H9 (cell line): ENCODE measurements around the gene ZNF521. TPM values are rescaled to one million over a fixed set of nuclear protein-coding genes. Genes with fewer than 3 reads are reported as not detected.

Experiments
- DNase-seq: peaks from one replicate; pipeline ENCODE4 v3.0.0-alpha.2; 2017
- H2AFZ ChIP-seq: one replicate; pipeline ENCODE4 v1.6.1; 2013; ENCODE audit warnings: mild to moderate bottlenecking, low read length, control low read depth, moderate library complexity
- H2AK5ac ChIP-seq: 2 replicates; pipeline ENCODE4 v1.6.1; 2013; ENCODE audit warnings: low read length, control low read depth, mixed read lengths; ENCODE audit not compliant: insufficient read length
- H2BK120ac ChIP-seq: one replicate; pipeline ENCODE4 v1.6.1; 2013; ENCODE audit warnings: low read depth, mild to moderate bottlenecking, low read length, control low read depth, inconsistent platforms; ENCODE audit not compliant: poor library complexity, severe bottlenecking
- H2BK12ac ChIP-seq: 2 replicates; pipeline ENCODE4 v1.6.1; 2013; ENCODE audit warnings: low read length, control low read depth, mixed read lengths, low read depth; ENCODE audit not compliant: insufficient read length
- H2BK15ac ChIP-seq: 2 replicates; pipeline ENCODE4 v1.6.1; 2013; ENCODE audit warnings: low read depth, low read length, control low read depth
- H2BK20ac ChIP-seq: one replicate; pipeline ENCODE4 v1.6.1; 2013; ENCODE audit warnings: low read depth, mild to moderate bottlenecking, low read length, control low read depth, inconsistent platforms; ENCODE audit not compliant: poor library complexity, severe bottlenecking
- H2BK5ac ChIP-seq: 2 replicates; pipeline ENCODE4 v1.6.1; 2013; ENCODE audit warnings: low read length, control low read depth, mixed read lengths; ENCODE audit not compliant: insufficient read length
- H3K14ac ChIP-seq: 2 replicates; pipeline ENCODE4 v1.6.1; 2013; ENCODE audit warnings: low read length, control low read depth; ENCODE audit not compliant: insufficient read depth
- H3K18ac ChIP-seq: 2 replicates; pipeline ENCODE4 v1.6.1; 2013; ENCODE audit warnings: low read depth, mild to moderate bottlenecking, mixed read lengths, low read length, control low read depth; ENCODE audit not compliant: insufficient read length
- H3K23ac ChIP-seq: 2 replicates; pipeline ENCODE4 v1.6.1; 2013; ENCODE audit warnings: low read length, control low read depth, mixed read lengths, low read depth; ENCODE audit not compliant: insufficient read length
- H3K23me2 ChIP-seq: 2 replicates; pipeline ENCODE4 v1.6.1; 2013; ENCODE audit warnings: low read depth, mild to moderate bottlenecking, mixed read lengths, low read length, control low read depth; ENCODE audit not compliant: insufficient read length, poor library complexity, severe bottlenecking
- H3K27ac ChIP-seq: 2 replicates; pipeline ENCODE4 v1.5.1; 2013; ENCODE audit warnings: low read length, control low read depth, mixed read lengths, low read depth; ENCODE audit not compliant: insufficient read length
- H3K27me3 ChIP-seq: 2 replicates; pipeline ENCODE4 v1.6.1; 2013; ENCODE audit warnings: low read length, control low read depth, inconsistent platforms; ENCODE audit not compliant: insufficient read depth
- H3K4ac ChIP-seq: 2 replicates; pipeline ENCODE4 v1.6.1; 2013; ENCODE audit warnings: low read depth, mild to moderate bottlenecking, control low read depth, inconsistent platforms, low read length, moderate library complexity
- H3K4me1 ChIP-seq: 2 replicates; pipeline ENCODE4 v1.6.1; 2013; ENCODE audit warnings: low read length, control low read depth, inconsistent platforms; ENCODE audit not compliant: insufficient read depth
- H3K4me2 ChIP-seq: 2 replicates; pipeline ENCODE4 v1.6.1; 2013; ENCODE audit warnings: low read length, control low read depth, mixed read lengths; ENCODE audit not compliant: insufficient read length, insufficient read depth
- H3K56ac ChIP-seq: 2 replicates; pipeline ENCODE4 v1.6.1; 2013; ENCODE audit warnings: low read depth, mild to moderate bottlenecking, mixed read lengths, low read length, control low read depth; ENCODE audit not compliant: insufficient read length
- H3K79me1 ChIP-seq: 2 replicates; pipeline ENCODE4 v1.6.1; 2013; ENCODE audit warnings: low read depth, mild to moderate bottlenecking, moderate library complexity, low read length, control low read depth, inconsistent platforms; ENCODE audit not compliant: insufficient read depth, poor library complexity, severe bottlenecking
- H3K79me2 ChIP-seq: 2 replicates; pipeline ENCODE4 v1.6.1; 2013; ENCODE audit warnings: low read length, control low read depth, inconsistent platforms; ENCODE audit not compliant: insufficient read depth
- H3K9ac ChIP-seq: 2 replicates; pipeline ENCODE4 v1.6.1; 2013; ENCODE audit warnings: low read length, control low read depth, mixed read lengths; ENCODE audit not compliant: insufficient read length; ENCODE audit errors: extremely low read depth
- H3K9me3 ChIP-seq: one replicate; pipeline ENCODE4 v1.6.1; 2013; ENCODE audit warnings: low read depth, low read length, inconsistent platforms; ENCODE audit not compliant: control insufficient read depth
- H3T11ph ChIP-seq: one replicate; pipeline ENCODE4 v1.6.1; 2013; ENCODE audit warnings: mild to moderate bottlenecking, low read length, control low read depth, inconsistent platforms
- H4K20me1 ChIP-seq: one replicate; pipeline ENCODE4 v1.6.1; 2013; ENCODE audit not compliant: control insufficient read depth, insufficient read length, insufficient read depth
- H4K5ac ChIP-seq: 2 replicates; pipeline ENCODE4 v1.6.1; 2013; ENCODE audit warnings: low read depth, mild to moderate bottlenecking, mixed read lengths, low read length, control low read depth; ENCODE audit not compliant: insufficient read length
- H4K8ac ChIP-seq: replicated peaks from 2 replicates; pipeline ENCODE4 v1.6.1; 2013; ENCODE audit warnings: low read length, control low read depth, mixed read lengths, low read depth; ENCODE audit not compliant: insufficient read length
- H4K91ac ChIP-seq: 2 replicates; pipeline ENCODE4 v1.6.1; 2013; ENCODE audit warnings: low read depth, mild to moderate bottlenecking, moderate library complexity, mixed read lengths, low read length, control low read depth; ENCODE audit not compliant: insufficient read length
- H3K27ac Mint-ChIP-seq, 3 experiments: 2 replicates in 2 of 3; 3 replicates in 1 of 3; pipeline ENCODE4 v1.8.0; 2020 to 2021; ENCODE audit warnings: mixed read lengths in 3 of 3, mild to moderate bottlenecking in 1 of 3, moderate library complexity in 1 of 3
- H3K27me3 Mint-ChIP-seq: 2 replicates; pipeline ENCODE4 v1.8.0; 2021; ENCODE audit warnings: low read depth, mild to moderate bottlenecking, moderate library complexity, mixed read lengths
- H3K36me3 Mint-ChIP-seq, 3 experiments: 2 replicates in 2 of 3; 3 replicates in 1 of 3; pipeline ENCODE4 v1.8.0; 2020 to 2021; ENCODE audit warnings: low read depth in 3 of 3, mixed read lengths in 3 of 3; ENCODE audit not compliant: insufficient read depth in 1 of 3
- H3K4me1 Mint-ChIP-seq, 2 experiments: 2 replicates each; pipeline ENCODE4 v1.8.0; 2020; ENCODE audit warnings: mixed read lengths in 2 of 2
- H3K4me3 Mint-ChIP-seq, 2 experiments: 2 replicates in 1 of 2; 3 replicates in 1 of 2; pipeline ENCODE4 v1.8.0; 2020 to 2021; ENCODE audit warnings: mild to moderate bottlenecking in 2 of 2, mixed read lengths in 2 of 2, moderate library complexity in 1 of 2
- H3K9me3 Mint-ChIP-seq, 2 experiments: 2 replicates in 1 of 2; 3 replicates in 1 of 2; pipeline ENCODE4 v1.8.0; 2020; ENCODE audit warnings: mild to moderate bottlenecking in 2 of 2, mixed read lengths in 2 of 2, moderate library complexity in 1 of 2
- CTCF ChIP-seq: fragments of 200-600 bp; sonication (generic); conservative IDR thresholded peaks from 3 replicates; pipeline ENCODE4 v1.8.0; 2021; ENCODE audit warnings: antibody characterized with exemption, mild to moderate bottlenecking
- WGBS: extraction: QIAGEN DNeasy Blood & Tissue Kit; methylation state at CpG from one replicate; pipeline ENCODE4 v1.1.7; 2013; ENCODE audit warnings: missing lambda C conversion rate, low lambda C conversion rate, mixed read lengths; ENCODE audit not compliant: insufficient read length; ENCODE audit errors: extremely low coverage; 5-methylcytosine and 5-hydroxymethylcytosine counted together
- total RNA-seq: library from RNA; stranded (reverse); gene quantifications from 2 replicates; pipeline ENCODE4 v1.2.1, GENCODE V29; 2021

The ZNF521 gene
- total RNA-seq, 1 experiment from 2014 or later: 3.3 TPM

DNA sequence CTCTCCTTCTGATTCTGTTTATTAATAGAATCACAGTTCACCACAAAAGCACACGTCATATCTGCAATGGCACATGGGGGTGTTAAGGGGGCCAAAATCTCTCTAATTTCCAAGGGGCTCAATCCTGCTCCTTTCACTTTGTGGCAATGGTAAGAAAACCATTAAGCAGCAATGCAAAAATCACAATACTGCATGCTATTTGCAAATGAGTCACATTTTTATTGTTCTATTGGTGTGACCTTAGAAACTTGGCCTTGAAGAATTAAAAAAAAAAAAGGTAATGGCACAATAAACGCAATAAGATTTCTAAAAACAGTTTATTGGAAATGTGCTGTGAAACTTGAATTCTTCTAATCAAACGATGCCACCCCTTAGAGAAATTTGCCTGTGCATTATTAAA lies 251.5 kb downstream of the ZNF521 start:
- Histone ChIP-seq H3K9ac (no peak overlapping the region), H4K8ac (no peak overlapping the region), H3K14ac (no peak overlapping the region), H2BK120ac (no peak overlapping the region), H3K27ac (no peak overlapping the region), H3K27me3 (no peaks in the 10 kb centered on the region), H2BK15ac (no peak overlapping the region), H2BK20ac (no peak overlapping the region), H4K20me1 (no peaks in the 10 kb centered on the region), H3T11ph (no peak overlapping the region), H3K56ac (no peak overlapping the region), H3K4me1 (0 out of 2 replicates have a peak, but pooled peaks cover 2% of the 10 kb centered on the region), H3K23me2 (no peaks in the 10 kb centered on the region), H2BK12ac (no peak overlapping the region), H4K5ac (no peak overlapping the region), H2BK5ac (no peak overlapping the region), H3K79me1 (no peaks in the 10 kb centered on the region), H3K18ac (no peak overlapping the region), H2AFZ (no peak overlapping the region), H3K4me2 (no peak overlapping the region), H3K23ac (no peak overlapping the region), H4K91ac (no peak overlapping the region), H3K79me2 (no peaks in the 10 kb centered on the region), H3K9me3 (no peaks in the 10 kb centered on the region), H2AK5ac (no peak overlapping the region), H3K4ac (no peak overlapping the region)
- no peaks in the 10 kb centered on the region for H3K27me3 Mint-ChIP-seq
- H3K4me1 Mint-ChIP-seq: peaks cover 10 to 14% of the 10 kb centered on the region in 2 experiments
- H3K9me3 Mint-ChIP-seq: no peaks in the 10 kb centered on the region
- no peaks in the 10 kb centered on the region for H3K36me3 Mint-ChIP-seq
- no peak overlapping the region for H3K27ac Mint-ChIP-seq
- TF ChIP-seq CTCF: no peak
- DNase-seq: no peak
- H3K4me3 Mint-ChIP-seq: no peak overlapping the region
- no CpG with 5 or more reads among the region's 3 CpGs for WGBS
